GM10847 (cell line): ENCODE results near the gene MANEA.

Source experiments
- POLR2A ChIP-seq: IDR thresholded peaks from 2 replicates; pipeline ENCODE4 v1.6.1; 2011; ENCODE audit not compliant: insufficient read length; ENCODE audit errors: extremely low read depth

MANEA gene

DNA sequence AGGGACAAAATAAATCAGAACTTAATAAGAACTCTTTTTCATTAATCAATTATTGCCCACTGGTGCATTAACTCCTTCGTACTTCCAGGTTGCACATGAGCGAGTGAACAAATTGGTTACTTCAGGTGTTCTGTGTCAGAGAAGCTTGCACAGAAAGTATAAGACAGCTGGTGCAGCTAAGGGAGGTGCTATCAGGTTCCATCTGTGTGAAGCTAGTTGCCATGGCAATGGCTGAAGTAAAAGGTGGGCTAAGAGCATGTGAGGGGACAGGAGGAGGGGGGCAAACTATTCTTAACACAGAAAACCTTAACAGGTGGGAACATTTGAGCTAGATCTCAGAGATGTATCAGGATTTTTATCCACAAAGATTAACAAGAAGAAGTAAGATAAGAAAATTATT is 81.6 kb downstream of the MANEA start:
- no peak for TF ChIP-seq POLR2A
